ENCODE results near the gene ZNF174.

The ZNF174 gene

DNA sequence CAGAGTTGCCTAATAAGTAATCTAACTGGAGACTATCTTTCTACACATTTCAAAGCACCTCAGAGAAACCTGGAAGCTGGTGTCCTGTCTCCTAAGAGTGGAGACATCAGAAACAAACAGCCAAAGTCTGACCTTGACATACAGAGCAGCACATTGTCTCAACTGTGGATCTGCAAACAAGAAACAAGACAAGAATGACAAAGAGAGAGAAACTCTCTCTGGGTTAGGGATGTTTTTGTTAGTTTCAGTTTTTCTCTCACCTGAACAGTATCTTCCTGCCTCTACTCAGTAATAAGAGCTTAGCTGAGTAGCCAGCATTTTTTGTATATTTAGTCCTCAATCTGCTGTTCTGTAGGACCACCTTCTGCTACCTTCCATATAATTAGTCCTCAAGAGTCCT, 33.4 kb downstream of the ZNF174 start:
- TF ChIP-seq, protein P1, sequence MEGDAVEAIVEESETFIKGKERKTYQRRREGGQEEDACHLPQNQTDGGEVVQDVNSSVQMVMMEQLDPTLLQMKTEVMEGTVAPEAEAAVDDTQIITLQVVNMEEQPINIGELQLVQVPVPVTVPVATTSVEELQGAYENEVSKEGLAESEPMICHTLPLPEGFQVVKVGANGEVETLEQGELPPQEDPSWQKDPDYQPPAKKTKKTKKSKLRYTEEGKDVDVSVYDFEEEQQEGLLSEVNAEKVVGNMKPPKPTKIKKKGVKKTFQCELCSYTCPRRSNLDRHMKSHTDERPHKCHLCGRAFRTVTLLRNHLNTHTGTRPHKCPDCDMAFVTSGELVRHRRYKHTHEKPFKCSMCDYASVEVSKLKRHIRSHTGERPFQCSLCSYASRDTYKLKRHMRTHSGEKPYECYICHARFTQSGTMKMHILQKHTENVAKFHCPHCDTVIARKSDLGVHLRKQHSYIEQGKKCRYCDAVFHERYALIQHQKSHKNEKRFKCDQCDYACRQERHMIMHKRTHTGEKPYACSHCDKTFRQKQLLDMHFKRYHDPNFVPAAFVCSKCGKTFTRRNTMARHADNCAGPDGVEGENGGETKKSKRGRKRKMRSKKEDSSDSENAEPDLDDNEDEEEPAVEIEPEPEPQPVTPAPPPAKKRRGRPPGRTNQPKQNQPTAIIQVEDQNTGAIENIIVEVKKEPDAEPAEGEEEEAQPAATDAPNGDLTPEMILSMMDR (IDR thresholded peaks at IDR 0.05; ENCODE audit: low read length, missing control alignments) = no peak
- no peak overlapping the region for H3K4me3 ChIP-seq (replicated peaks; ENCODE audit: low read depth, low read length)
- no peak for DNase-seq (ENCODE audit: low read depth)

DNA sequence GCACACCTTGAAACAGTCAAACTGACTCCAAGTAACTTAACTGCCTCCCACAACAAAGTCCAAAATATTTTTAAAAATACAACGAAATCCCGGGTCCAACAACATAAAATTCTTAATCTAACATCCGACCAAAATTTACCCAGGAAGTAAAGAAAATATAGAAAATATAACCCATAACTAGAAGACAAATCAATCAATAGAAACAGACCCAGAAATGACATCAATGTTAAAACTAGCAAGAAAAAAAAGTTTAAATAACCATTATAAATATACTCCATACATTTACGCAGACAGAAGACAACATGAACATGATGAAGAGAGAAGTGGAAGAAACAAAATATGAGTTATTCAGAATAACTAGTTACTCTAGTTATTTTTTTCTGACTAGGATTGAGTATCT, 38.6 kb downstream of the ZNF174 start:
- DNase-seq (ENCODE audit: low read depth) = no peak
- TF ChIP-seq, protein P1 (IDR thresholded peaks at IDR 0.05; ENCODE audit: low read length, missing control alignments) = no peak
- no peak overlapping the region for H3K4me3 ChIP-seq (replicated peaks; ENCODE audit: low read depth, low read length)

DNA sequence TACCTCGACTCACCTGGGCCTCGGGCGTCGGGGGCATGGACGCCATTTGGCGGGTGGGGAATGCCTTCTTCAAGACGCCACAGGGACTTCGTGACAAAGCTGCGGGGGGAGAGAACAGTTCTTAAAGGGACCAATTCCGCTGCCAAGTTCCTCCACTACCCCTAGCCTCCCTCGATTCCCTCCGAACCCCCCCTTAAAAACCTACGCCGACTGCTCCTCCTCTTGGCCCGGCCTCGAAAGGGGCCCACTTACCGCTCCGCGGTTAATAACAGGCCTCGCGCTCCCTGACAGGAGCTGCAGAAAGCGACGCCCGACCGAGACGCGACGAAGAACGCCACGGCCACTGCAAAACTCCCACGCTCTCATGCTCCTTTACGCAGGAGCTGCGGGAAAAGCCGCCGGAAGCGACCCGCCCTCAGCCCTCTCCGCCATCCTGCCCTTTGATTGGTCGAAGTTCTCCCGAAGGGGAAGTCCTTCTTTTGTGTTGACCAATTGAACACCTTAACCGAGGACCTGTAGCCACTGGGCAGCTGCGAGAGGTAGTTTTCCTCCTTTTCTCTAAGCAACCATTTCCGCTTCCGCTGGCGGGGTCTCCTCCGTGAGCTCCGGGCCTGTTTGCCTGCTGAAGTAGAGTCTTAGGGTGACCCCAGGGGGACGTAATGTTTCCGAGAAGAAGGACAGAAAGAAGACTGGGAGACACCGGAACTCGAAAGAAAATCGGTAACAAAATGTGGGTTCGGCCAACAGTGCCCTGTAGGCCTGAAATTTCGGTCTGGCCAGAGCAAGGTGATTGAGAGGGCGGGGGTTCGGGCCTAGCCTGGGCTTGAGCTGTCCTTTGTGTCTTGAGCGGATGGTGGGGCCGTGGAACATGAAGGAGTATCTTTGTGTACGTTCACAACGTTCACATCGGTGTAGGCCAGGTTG, 42.4 kb downstream of the ZNF174 start, which contains the start of the genes NAA60 and ZNF597:
TSS of gene NAA60 (plus strand) at position 573 of the 924 bp plus-strand sequence. CDS start 32,548 bp downstream, outside the sequence.
TSS of gene ZNF597 (minus strand) at position 397 of the 924 bp plus-strand sequence. CDS start at position 46, 351 bp downstream.
- TF ChIP-seq, protein P1 (IDR thresholded peaks at IDR 0.05; ENCODE audit: low read length, missing control alignments) = no peak
- H3K4me3 ChIP-seq (replicated peaks; ENCODE audit: low read depth, low read length) = peak within 1 kb of the TSS; percentile 80
- DNase-seq (ENCODE audit: low read depth) = peak; percentile 95

DNA sequence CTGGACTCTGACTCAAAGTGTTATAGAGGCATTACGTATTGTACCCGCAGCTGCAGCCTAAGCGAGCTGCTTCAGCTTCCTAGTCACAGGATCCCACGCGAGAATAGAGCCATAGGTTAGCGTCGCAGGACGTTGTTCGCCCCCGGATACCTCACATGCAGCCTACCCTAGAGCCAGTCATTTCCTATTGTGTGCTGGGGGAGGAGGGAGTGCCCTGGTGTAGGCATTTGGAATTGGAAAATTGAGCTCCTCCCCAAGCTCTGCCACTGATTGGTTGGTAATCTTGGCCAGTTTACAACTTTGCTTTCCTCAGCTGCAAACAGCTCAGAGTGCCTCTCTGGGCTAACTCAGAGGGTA, 43.0 kb downstream of the ZNF174 start:
- peak; percentile 81 for DNase-seq (ENCODE audit: low read depth)

DNA sequence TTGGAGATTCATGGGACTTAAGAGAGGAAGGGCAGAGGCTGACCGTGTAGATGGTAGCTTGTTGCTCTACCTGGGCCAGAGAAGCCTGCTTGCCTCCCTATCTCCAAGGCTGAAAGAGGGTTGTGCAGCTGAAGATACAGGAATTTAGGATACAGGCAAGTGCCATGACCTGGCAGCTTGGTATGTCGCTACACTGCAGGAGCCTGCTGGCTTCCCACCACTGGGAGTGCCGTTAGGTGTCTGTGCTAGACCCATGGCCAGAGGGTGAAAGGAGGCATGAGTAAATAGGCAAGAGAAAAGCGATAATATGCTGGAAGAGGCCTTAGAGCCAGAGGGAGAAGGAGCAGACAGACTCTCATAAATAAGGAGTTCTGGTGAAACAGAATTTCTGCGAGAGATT, 53.1 kb downstream of the ZNF174 start:
- TF ChIP-seq, protein P1 (IDR thresholded peaks at IDR 0.05; ENCODE audit: low read length, missing control alignments) = no peak
- H3K4me3 ChIP-seq (replicated peaks; ENCODE audit: low read depth, low read length) = no peak overlapping the region
- no peak for DNase-seq (ENCODE audit: low read depth)

More for the DNA sequence above, 43.0 kb downstream of the ZNF174 start:
- TF ChIP-seq, protein P1 (IDR thresholded peaks at IDR 0.05; ENCODE audit: low read length, missing control alignments) = peak; percentile 1
- peak overlapping the region; percentile 80 for H3K4me3 ChIP-seq (replicated peaks; ENCODE audit: low read depth, low read length)

DNA sequence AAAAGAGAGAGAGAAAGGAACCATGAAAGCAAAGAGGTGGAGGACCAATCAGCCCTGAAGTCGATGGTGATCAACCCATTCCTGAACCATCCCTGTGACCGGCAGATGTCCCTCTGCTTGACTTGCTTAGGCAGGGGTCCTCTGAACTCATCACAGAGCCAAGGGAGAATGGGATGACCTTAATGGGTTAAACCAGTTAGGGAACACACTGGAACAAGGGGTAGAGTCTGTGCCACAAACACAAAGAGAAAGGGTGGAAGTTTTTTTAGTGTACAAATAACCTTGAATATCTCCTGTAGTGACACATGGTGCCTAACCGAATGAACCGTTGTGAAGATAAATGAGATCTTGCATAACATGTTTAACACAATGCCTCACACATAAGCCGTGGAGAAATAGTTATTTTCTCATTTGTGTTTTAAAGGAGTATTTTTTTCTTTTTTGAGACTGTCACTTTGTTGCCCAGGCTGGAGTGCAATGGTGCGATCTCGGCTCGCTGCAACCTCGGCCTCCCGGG, 53.7 kb downstream of the ZNF174 start:
- DNase-seq (ENCODE audit: low read depth) = no peak
- TF ChIP-seq, protein P1 (IDR thresholded peaks at IDR 0.05; ENCODE audit: low read length, missing control alignments) = no peak

More for the DNA sequence above, 53.7 kb downstream of the ZNF174 start:
- H3K4me3 ChIP-seq (replicated peaks; ENCODE audit: low read depth, low read length) = no peak overlapping the region
